ENCODE data around the gene SERPINA5. TPM values are rescaled to one million over a fixed set of nuclear protein-coding genes. Genes with fewer than 3 reads are reported as not detected.

The SERPINA5 gene
- total RNA-seq, 1 experiment from 2014 or later: 1.5 TPM

DNA sequence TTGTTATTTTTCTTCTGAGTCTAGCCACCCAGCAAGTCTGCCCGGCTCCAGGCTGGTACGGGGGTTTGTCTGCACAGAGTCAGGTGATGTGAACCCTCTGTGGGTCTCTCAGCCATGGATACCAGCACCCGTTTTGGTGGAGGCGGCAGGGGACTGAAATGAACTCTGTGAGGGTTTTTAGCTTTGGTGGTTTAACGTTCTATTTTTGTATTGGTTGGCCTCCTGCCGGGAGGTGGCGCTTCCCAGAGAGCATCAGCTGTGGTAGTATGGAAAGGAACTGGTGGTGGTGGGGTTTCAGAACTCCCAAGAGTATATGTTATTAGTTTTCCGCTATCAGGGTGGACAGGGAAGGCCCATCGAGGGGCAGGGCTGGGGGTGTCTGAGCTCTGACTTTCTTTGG, 25.2 kb upstream of the SERPINA5 start (continued):
- TF ChIP-seq, protein P1, sequence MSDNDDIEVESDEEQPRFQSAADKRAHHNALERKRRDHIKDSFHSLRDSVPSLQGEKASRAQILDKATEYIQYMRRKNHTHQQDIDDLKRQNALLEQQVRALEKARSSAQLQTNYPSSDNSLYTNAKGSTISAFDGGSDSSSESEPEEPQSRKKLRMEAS (CRISPR knock-in tag; IDR thresholded peaks at IDR 0.05): no peak
- TF ChIP-seq ZNF232 (CRISPR knock-in tag; IDR thresholded peaks at IDR 0.05) (no peak), ZNF263 (CRISPR knock-in tag; IDR thresholded peaks at IDR 0.05; ENCODE audit: low read depth) (no peak), ZNF396 (CRISPR knock-in tag; IDR thresholded peaks at IDR 0.05; ENCODE audit: borderline replicate concordance) (no peak), SOX15 (CRISPR knock-in tag; IDR thresholded peaks at IDR 0.05) (no peak)
- TF ChIP-seq, protein P2, sequence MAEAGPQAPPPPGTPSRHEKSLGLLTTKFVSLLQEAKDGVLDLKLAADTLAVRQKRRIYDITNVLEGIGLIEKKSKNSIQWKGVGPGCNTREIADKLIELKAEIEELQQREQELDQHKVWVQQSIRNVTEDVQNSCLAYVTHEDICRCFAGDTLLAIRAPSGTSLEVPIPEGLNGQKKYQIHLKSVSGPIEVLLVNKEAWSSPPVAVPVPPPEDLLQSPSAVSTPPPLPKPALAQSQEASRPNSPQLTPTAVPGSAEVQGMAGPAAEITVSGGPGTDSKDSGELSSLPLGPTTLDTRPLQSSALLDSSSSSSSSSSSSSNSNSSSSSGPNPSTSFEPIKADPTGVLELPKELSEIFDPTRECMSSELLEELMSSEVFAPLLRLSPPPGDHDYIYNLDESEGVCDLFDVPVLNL (CRISPR knock-in tag; IDR thresholded peaks at IDR 0.05; ENCODE audit: borderline replicate concordance, low read depth): no peak
- TF ChIP-seq, protein P3, sequence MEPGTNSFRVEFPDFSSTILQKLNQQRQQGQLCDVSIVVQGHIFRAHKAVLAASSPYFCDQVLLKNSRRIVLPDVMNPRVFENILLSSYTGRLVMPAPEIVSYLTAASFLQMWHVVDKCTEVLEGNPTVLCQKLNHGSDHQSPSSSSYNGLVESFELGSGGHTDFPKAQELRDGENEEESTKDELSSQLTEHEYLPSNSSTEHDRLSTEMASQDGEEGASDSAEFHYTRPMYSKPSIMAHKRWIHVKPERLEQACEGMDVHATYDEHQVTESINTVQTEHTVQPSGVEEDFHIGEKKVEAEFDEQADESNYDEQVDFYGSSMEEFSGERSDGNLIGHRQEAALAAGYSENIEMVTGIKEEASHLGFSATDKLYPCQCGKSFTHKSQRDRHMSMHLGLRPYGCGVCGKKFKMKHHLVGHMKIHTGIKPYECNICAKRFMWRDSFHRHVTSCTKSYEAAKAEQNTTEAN (CRISPR knock-in tag; IDR thresholded peaks at IDR 0.05): no peak
- TF ChIP-seq, protein P4, sequence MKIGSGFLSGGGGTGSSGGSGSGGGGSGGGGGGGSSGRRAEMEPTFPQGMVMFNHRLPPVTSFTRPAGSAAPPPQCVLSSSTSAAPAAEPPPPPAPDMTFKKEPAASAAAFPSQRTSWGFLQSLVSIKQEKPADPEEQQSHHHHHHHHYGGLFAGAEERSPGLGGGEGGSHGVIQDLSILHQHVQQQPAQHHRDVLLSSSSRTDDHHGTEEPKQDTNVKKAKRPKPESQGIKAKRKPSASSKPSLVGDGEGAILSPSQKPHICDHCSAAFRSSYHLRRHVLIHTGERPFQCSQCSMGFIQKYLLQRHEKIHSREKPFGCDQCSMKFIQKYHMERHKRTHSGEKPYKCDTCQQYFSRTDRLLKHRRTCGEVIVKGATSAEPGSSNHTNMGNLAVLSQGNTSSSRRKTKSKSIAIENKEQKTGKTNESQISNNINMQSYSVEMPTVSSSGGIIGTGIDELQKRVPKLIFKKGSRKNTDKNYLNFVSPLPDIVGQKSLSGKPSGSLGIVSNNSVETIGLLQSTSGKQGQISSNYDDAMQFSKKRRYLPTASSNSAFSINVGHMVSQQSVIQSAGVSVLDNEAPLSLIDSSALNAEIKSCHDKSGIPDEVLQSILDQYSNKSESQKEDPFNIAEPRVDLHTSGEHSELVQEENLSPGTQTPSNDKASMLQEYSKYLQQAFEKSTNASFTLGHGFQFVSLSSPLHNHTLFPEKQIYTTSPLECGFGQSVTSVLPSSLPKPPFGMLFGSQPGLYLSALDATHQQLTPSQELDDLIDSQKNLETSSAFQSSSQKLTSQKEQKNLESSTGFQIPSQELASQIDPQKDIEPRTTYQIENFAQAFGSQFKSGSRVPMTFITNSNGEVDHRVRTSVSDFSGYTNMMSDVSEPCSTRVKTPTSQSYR (CRISPR knock-in tag; IDR thresholded peaks at IDR 0.05): no peak
- TF ChIP-seq, protein P5, sequence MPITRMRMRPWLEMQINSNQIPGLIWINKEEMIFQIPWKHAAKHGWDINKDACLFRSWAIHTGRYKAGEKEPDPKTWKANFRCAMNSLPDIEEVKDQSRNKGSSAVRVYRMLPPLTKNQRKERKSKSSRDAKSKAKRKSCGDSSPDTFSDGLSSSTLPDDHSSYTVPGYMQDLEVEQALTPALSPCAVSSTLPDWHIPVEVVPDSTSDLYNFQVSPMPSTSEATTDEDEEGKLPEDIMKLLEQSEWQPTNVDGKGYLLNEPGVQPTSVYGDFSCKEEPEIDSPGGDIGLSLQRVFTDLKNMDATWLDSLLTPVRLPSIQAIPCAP (CRISPR knock-in tag; IDR thresholded peaks at IDR 0.05): no peak
- TF ChIP-seq, protein P6, sequence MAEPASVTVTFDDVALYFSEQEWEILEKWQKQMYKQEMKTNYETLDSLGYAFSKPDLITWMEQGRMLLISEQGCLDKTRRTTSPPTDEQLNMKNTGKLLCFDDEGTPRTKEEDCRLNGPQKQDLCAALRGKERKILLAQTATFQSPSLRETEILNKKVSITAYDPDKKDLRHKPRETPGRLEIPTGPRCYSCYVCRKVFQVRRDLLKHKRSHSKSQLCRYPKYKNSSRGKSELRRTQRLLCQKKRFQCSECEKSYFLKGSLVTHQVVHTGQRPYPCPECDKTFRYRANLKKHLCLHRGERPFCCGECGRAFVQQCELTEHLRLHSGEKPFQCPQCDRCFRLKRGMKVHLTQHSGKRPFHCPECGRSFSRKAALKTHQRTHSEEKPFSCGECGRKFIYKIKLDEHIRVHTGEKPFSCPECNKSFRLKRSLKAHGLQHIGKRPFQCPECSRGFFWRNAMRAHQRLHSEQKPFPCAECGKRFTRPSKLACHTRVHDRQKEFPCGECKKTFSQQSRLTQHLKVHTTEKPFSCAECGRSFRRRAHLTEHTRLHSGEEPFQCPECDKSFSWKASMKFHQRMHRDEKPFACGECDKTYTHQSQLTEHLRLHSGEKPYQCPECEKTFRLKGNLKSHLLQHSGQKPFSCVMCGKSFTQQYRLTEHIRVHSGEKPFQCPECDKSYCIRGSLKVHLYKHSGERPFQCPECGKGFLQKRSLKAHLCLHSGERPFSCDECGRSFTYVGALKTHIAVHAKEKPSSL (CRISPR knock-in tag; conservative IDR thresholded peaks at IDR 0.05): no peak

DNA sequence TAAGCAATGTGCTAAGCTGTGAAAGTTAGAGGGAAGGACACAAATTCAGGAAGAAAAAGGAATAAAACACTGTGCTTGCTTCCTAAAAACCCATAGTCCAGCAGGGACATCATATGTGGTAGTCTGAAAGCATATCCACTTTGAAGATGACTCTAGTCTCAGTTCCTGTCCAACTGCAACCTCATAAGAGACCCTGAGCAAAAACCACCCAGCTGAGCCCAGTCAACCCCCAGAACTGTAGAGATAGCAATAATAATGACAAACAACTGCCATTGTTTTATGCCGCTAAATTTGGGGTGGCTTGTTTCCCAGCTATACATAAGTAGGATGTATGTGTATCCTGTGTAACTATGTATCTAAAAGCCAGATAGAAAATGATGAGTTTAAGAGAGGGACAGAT, 23.9 kb upstream of the SERPINA5 start:
- ChIA-PET POLR2A (no interaction called here), CTCF (interaction anchor here (0.6 to 1.3 kb wide), 2 partner anchors 8 to 71 kb away, joined by 3 to 4 read pairs; no protein-coding TSS in a partner anchor)
- H3K27me3 Mint-ChIP-seq (ENCODE audit: low read depth): no peaks in the 10 kb centered on the region
- no peak for DNase-seq (ENCODE audit: low spot score)
- H3K4me1 Mint-ChIP-seq: peaks cover 3% of the 10 kb centered on the region; the same call in 1 of the 2 replicates
- H3K27ac Mint-ChIP-seq: no peak overlapping the region
- no peak overlapping the region for H3K4me3 Mint-ChIP-seq
- H3K36me3 Mint-ChIP-seq: peaks cover 15% of the 10 kb centered on the region
- H3K9me3 Mint-ChIP-seq: peaks cover 52% of the 10 kb centered on the region
- TF ChIP-seq FOXP1 (CRISPR knock-in tag; IDR thresholded peaks at IDR 0.05; ENCODE audit: borderline replicate concordance) (no peak), ELF4 (CRISPR knock-in tag; IDR thresholded peaks at IDR 0.05; ENCODE audit: low read depth) (no peak)
- TF ChIP-seq, protein P4 (CRISPR knock-in tag; IDR thresholded peaks at IDR 0.05): no peak
- no peak for ATAC-seq

All from WTC11 (cell line).